Measurements from ENCODE around the gene ODF2L.

DNA sequence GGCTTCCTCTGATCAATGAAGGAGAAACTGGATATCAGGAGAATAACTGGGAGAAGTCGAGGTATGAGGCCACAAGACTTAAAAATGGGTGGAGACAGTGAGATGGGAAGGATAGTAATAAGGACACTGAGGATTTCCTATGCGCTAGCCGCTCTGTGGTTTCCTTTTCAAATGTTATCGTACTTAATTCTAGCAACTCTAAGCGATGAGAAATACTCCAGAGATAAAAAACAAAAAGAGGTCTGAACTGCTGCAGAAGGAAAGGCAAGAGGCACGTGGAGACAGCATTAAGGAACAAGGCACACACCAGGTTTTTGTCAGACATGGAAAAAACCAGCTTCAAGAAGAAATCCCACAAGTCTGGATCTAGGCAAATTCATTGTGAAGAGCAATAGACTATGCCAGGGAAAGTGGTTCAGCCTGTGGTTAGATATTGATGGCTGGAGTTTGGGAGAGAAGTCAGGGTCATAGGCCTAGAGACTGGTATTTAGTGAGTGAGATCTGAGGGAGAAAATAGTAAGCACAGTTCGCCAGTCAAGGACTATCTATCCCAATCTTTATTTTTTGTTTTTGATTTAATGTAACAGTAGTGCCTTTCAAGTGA, 33.1 kb upstream of the ODF2L start:
- TF ChIP-seq POLR2A (IDR thresholded peaks at IDR 0.05) (no peak), POLR2AphosphoS5 (IDR thresholded peaks at IDR 0.05) (no peak)
- TF ChIP-seq, protein P1, sequence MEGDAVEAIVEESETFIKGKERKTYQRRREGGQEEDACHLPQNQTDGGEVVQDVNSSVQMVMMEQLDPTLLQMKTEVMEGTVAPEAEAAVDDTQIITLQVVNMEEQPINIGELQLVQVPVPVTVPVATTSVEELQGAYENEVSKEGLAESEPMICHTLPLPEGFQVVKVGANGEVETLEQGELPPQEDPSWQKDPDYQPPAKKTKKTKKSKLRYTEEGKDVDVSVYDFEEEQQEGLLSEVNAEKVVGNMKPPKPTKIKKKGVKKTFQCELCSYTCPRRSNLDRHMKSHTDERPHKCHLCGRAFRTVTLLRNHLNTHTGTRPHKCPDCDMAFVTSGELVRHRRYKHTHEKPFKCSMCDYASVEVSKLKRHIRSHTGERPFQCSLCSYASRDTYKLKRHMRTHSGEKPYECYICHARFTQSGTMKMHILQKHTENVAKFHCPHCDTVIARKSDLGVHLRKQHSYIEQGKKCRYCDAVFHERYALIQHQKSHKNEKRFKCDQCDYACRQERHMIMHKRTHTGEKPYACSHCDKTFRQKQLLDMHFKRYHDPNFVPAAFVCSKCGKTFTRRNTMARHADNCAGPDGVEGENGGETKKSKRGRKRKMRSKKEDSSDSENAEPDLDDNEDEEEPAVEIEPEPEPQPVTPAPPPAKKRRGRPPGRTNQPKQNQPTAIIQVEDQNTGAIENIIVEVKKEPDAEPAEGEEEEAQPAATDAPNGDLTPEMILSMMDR (IDR thresholded peaks at IDR 0.05): no peak
